Measurements from ENCODE around the gene ZC3H6.

The ZC3H6 gene

DNA sequence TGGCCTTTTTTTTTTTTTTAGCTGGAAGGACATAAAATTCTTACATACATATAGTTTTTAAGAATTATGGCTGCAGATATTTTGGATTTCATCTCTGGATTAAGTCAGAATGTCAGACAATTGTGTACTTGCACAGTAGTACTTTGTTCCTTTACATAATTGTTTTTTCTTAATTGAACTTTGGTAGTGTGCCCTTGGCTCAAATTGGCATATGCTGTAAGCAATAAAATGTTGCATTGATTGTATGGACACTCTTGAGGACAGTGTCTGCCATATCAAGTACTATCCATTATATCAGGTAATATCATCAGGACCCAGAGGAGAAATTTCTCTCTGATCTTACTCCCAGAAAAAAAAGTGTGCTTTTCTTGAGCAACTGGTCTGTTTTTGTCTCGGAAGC, 15.3 kb downstream of the ZC3H6 start:
- no peak for DNase-seq (ENCODE audit: low spot score)
- in situ Hi-C loops (cut with MboI; ENCODE audit: low pct_unique_long_range_greater_than_20kb, low sequenced_read_pairs, unreplicated experiment): no loop called here
- TF ChIP-seq, protein P1, sequence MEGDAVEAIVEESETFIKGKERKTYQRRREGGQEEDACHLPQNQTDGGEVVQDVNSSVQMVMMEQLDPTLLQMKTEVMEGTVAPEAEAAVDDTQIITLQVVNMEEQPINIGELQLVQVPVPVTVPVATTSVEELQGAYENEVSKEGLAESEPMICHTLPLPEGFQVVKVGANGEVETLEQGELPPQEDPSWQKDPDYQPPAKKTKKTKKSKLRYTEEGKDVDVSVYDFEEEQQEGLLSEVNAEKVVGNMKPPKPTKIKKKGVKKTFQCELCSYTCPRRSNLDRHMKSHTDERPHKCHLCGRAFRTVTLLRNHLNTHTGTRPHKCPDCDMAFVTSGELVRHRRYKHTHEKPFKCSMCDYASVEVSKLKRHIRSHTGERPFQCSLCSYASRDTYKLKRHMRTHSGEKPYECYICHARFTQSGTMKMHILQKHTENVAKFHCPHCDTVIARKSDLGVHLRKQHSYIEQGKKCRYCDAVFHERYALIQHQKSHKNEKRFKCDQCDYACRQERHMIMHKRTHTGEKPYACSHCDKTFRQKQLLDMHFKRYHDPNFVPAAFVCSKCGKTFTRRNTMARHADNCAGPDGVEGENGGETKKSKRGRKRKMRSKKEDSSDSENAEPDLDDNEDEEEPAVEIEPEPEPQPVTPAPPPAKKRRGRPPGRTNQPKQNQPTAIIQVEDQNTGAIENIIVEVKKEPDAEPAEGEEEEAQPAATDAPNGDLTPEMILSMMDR (IDR thresholded peaks at IDR 0.05; ENCODE audit: extremely low read depth, insufficient read depth, missing control alignments): no peak

DNA sequence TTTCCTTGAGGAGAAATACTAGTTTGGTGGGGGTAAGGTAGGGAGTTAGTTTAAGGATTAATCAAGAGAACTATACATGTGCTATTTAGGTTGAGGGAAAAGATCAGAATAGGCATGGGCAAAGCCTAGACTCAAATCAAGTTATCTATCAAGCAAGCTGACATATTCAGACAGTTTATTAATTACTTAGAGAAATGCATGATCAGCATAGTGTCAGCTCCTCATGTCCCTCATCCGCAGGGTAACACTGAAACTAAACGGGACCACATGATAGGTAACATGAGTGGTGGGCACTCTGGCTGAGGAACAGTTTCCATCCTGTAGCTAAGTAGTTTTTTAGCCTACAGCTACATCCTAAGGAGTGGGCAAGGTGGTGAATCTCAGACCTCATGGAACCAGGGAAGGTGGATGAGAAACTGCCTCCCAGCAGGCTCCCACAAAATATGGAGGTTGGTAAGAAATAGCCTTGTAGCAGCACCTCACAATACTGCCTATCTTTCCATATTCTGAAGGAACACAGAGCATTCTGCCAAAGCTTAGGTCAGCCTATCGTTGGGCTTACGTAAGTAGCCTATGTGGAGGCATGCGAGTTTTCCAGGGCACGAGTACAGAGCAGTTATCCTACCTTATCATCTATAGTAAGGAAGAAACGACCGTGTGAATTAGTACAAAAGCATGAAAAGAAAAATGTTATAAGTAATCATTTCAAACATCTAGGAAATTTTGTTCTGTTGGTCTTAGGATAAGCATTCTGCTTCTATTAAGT, 18.4 kb downstream of the ZC3H6 start:
- in situ Hi-C loops (cut with MboI; ENCODE audit: low pct_unique_long_range_greater_than_20kb, low sequenced_read_pairs, unreplicated experiment): no loop called here
- DNase-seq (ENCODE audit: low spot score): no peak
- TF ChIP-seq, protein P1 (IDR thresholded peaks at IDR 0.05; ENCODE audit: extremely low read depth, insufficient read depth, missing control alignments): no peak

DNA sequence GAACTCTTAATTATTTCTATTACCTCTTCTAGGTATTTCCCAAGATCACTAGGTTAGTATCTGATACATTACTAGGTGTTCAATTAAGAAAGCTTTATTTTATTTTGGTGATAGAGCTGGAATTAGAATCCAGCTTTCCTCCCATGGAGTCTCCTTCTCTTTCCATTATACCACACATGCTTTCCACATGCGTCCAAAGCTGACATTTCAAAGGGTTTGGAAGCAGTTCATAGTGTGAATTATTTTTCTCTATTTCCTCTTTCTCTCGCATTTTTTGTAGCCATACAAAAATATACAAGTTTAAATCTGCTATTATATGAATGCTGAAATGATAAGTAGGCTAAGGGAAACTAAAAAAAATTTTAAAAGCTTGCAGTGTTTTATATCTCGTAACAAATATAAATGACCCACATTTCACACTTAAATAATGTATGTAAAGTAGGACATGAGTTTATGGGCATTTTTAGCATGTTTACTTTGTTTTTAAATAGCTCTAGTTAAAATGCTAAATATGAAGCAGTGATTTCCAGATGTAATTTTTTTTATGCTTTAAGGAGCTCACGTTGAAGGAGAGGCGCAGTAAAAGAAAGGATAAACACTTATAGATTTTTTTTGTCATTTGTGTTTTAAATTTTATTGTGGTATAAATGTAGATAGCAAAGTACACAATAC, 20.1 kb downstream of the ZC3H6 start:
- in situ Hi-C loops (cut with MboI; ENCODE audit: low pct_unique_long_range_greater_than_20kb, low sequenced_read_pairs, unreplicated experiment): no loop called here
- TF ChIP-seq, protein P1 (IDR thresholded peaks at IDR 0.05; ENCODE audit: extremely low read depth, insufficient read depth, missing control alignments): no peak
- no peak for DNase-seq (ENCODE audit: low spot score)

DNA sequence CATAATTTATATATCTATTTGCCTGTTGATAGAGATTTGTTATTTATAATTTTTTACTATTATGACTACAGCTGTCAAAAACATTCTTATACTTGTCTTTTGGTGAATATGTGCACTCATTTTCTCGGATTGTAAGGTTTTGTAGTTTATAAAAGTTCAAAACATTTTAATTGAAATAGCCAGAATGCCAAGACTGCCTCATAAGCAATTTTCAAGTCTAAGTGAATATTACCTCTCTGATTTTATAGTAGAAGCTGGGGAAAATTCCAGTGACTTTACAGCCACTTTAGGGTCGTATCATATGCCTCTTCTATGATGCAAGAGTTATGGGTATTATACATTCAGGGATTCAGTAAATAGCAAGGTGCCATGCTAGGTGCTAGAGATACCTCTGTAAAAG, 21.0 kb downstream of the ZC3H6 start:
- in situ Hi-C loops (cut with MboI; ENCODE audit: low pct_unique_long_range_greater_than_20kb, low sequenced_read_pairs, unreplicated experiment): no loop called here
- DNase-seq (ENCODE audit: low spot score): no peak
- TF ChIP-seq, protein P1 (IDR thresholded peaks at IDR 0.05; ENCODE audit: extremely low read depth, insufficient read depth, missing control alignments): no peak

DNA sequence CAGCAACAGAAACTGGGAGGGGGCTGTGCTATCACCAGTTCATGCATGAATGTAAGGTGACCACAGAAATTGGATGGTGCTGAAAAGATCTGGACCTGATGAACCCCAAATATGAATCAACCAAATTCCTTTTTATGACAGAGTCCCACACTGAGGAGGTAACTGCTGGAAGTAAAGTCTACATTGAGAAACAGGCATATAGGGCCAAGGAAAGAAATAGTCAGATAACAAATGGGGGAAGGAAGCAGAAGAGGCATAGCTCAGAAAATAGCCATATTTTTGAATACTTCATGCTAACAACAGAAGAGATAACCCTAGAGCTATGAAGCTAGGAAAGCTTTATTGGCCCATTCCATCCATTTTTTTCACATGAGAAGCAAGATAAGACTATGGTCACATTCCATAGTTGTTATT, 25.8 kb downstream of the ZC3H6 start:
- DNase-seq (ENCODE audit: low spot score): no peak
- in situ Hi-C loops (cut with MboI; ENCODE audit: low pct_unique_long_range_greater_than_20kb, low sequenced_read_pairs, unreplicated experiment): no loop called here
- TF ChIP-seq, protein P1 (IDR thresholded peaks at IDR 0.05; ENCODE audit: extremely low read depth, insufficient read depth, missing control alignments): no peak

DNA sequence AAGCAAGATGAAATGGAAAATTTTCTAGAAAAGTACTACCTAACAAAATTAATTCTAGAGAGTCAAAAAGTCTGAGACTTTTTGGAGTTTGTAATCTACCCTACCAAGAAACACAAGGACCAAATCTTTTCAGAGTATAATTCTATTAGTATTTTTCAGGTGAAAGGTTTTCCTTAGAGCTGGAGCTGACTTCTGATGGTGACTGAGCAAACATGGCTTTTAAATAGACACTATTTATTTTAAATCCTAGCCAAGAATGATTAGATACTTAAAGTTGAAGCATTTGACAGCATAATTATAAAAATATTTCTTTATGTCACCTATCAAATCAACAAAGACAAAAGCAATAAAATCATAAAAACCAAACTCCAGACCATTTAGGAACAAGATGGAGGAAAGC, 26.6 kb downstream of the ZC3H6 start:
- in situ Hi-C loops (cut with MboI; ENCODE audit: low pct_unique_long_range_greater_than_20kb, low sequenced_read_pairs, unreplicated experiment): no loop called here
- TF ChIP-seq, protein P1 (IDR thresholded peaks at IDR 0.05; ENCODE audit: extremely low read depth, insufficient read depth, missing control alignments): no peak
- DNase-seq (ENCODE audit: low spot score): no peak

Measured in GM13977 (cell line).